Fibroblast of skin of abdomen (primary cell): ENCODE data around the gene SLC9A6. TPM values are rescaled to one million over a fixed set of nuclear protein-coding genes. Genes with fewer than 3 reads are reported as not detected.
A peak's percentile ranks its signal among the peaks of the same experiment; 100 is the strongest.

ENCODE experiments used
- DNase-seq: peaks from one replicate; pipeline ENCODE4 v3.0.0-alpha.2; 2013
- polyA plus RNA-seq, 2 experiments: library from polyadenylated mRNA; unstranded; fragments of 120-200 nt; gene quantifications; one replicate each; pipeline ENCODE4 v1.2.1, GENCODE V29; 2013; ENCODE audit not compliant: insufficient read length in 2 of 2

SLC9A6 gene
- polyA plus RNA-seq (2013, experiment 1 of 2; ENCODE audit: insufficient read length) = 9.3 TPM
- polyA plus RNA-seq (2013, experiment 2 of 2; ENCODE audit: insufficient read length) = 9.4 TPM

DNA sequence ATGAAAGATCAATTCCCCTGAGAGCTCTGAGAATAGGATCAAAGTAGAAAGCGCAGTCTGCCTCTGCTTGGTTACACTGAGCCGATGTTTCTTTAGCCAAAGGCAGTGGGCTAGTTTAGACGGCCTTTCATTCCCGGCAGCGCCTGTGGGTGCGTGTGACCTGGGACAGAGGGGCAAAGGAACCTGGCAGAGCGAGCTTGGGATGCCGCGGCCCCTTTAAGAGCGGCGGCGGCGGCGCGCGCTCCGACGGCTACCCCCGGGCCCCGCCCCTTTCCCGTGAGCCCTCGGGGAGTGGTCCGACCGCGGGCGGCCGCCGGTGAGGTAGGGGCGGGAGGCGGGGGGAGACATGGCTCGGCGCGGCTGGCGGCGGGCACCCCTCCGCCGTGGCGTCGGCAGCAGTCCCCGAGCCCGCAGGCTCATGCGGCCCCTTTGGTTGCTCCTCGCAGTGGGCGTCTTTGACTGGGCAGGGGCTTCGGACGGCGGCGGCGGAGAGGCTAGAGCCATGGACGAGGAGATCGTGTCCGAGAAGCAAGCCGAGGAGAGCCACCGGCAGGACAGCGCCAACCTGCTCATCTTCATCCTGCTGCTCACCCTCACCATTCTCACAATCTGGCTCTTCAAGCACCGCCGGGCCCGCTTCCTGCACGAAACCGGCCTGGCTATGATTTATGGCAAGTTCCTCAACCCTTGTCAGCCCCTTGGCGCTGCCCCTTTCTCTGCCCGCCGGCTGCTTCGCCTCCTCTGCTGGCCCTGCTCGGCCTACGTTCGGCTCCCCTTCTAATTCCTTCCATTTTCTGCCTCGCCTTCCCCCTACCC, at the start of gene SLC9A6:
Gene SLC9A6 (plus strand): TSS at position 279 of the 816 bp plus-strand sequence. CDS start 224 bp downstream, at position 503.
- DNase-seq = peak; percentile 48

DNA sequence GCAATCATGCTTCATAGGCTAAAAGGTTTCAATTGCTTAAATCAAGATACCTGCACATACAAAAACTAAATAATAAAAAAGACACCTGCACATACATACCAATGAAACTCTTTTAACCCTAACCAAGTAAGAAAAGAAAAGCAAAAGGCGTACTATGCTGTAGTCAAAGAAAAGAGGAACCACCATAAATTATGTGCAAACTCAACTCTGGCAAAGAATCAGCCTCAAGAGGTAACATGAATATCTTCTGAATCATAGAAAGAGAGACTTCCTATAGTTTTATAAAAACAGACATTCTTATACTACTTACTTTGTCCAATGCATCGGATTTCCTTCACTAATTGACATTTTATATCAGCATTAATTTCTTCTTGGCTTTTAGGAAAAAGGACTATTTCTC, 40.7 kb upstream of the SLC9A6 start:
- DNase-seq = no peak

DNA sequence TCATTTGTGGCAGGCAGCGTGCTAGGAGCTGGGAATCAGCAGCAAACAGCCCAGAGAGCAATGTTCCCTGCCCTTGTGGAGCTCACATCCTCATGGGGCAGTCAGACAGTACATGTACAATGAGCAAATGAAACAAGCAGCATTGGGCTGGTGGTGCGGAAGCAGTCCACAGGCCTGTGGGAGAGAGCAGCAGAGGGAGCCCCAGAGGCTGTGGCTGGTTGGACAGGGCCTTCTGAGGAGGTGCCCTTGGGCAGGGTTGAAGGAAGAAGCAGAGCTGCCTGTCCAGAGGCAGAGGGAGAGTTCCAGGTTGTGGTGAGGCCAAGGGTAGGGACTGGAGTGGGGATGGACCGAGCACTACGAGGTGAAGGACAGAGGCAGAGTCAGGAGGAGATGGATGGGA, 33.9 kb upstream of the SLC9A6 start:
- DNase-seq = no peak

DNA sequence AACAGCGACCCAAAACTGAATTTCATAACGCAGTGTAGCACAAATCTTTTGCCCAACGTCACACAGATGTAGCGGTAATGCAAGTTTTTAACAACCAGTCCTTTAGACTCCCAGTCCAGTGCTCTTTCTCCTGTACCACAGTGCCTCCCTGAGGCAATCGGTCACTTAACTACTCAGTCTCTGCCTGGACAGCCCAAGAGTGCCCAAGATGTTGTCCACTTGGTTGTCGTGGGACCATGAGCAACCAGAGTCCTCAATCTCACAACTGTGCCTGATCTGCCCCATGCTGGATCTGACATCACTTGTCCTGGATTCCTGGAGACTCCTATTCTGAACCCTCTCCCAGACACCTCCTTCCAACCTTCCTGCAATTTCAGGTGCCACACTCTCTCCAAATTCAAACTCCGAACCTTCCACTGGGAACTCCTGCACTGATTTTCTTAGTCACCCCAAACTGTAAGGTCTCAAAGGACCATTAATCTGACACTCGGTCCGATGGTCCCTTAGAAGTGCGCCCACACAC, 12.1 kb upstream of the SLC9A6 start:
- DNase-seq = no peak

DNA sequence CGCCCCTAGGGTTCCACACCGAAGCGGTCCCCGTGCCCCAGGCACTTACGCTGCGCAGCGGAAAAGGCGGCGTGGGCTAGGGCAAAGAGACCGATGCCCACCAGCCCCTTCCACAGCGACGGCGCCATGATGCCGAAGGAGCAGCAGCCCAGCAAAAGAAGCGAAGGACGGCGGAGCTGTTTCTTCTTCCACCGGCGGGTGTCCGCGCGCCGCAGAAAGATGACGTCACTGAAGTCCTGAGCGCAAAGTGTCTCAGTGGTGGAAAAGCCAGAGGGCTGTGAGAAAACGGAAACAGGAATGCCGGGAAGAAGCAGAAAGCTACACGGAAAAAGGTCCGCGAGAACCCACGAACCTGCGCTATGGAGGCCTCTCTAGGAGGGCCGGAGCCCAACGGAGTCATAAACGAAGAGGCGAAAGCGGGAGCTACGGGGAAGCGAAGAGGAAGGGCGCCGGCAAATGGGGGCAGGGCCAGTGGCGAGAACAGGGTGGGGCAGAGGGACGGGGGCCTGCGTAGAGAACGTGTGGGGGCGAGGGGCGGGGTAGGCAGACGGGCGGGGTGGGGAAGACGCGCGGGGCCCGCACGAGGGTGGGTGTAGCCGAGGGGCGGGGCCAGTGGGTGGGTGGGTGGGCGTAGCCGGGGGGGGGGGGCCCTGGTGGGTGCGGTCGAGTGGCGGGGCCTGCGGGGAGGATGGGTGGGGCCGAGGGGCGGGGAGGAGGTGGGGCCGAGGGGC, 11.5 kb upstream of the SLC9A6 start, which contains the start of gene MMGT1:
Gene MMGT1 (minus strand): TSS at position 441 of the 731 bp plus-strand sequence. CDS start 313 bp downstream, at position 128.
- DNase-seq = peak; percentile 83

DNA sequence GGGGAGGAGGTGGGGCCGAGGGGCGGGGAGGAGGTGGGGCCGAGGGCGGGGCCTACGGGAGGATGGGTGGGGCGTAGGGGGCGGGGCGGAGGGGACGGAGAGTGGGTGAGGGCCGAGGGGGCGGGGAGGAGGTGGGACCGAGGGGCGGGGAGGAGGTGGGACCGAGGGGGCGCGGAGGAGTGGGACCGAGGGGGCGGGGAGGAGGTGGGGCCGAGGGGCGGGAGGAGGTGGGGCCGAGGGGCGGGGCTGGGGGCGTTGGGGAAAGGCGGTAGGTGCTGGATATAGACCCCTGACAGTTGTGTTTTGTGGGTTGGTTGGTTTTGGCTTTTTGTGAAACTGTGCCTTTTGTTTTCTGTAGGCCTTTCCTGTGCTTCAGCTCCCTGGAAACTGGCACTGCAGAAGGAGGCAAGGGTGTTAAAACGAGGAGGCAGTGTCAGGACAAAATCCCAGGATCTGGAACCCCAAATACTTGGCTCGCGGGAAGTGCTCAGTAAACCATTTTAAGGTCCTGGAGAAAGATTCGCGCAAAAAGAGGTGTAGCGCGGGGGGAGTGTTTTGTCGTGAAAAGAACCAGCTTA, 10.9 kb upstream of the SLC9A6 start:
- peak; percentile 72 for DNase-seq

DNA sequence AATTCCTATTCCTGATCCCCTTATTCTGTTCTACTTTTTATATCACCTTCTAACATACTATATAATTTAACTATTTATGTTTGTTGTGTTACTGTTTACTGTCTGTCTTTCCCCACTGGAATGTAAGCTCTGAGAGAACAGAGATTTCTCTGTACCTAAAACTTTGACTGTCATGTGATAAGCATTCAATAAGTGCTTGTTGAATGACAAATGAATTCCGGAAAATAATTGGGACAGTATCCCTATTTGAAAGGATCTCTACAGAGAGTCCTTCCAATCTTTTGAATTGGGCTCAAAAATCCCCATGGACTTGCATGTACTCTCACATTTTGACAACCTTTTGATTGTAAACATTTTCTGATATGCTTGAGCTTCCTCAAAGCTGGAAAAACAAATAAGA, 9.8 kb upstream of the SLC9A6 start:
- DNase-seq = no peak

DNA sequence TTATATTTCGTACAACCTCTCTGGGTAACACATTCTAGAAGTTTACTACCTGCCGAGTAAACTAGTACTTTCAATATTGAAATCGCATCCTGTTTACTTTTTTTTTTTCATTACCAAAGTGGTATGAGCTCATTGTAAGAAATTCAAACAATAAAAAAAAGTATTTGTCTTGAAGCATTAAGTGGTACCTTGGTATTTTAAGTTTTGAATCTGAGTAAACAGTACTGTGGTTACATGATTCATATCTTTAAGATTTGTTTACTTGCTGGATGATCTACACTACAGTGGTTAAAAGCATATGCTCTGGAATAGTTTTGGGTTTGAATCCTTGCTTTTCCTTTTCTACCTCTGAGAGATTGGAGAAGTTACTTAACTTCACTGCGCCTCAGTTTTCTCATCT, 7.6 kb upstream of the SLC9A6 start:
- DNase-seq = no peak

DNA sequence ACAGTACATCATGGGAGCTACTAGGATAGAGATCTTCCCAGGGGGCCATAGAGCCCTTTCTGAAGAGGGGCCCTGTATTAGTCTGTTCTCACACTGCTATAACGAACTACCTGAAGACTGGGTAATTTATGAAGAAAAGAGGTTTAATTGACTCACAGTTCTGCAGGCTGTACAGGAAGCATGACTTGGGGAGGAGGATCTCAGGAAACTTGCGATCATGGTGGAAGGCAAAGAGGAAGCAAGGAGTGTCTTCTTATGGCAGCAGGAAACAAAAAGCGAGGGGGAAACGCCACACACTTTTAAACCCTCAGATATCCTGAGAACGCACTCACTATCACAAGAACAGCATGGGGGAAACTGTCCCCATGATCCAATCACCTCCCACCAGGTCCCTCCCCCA, 4.2 kb upstream of the SLC9A6 start:
- DNase-seq = no peak

DNA sequence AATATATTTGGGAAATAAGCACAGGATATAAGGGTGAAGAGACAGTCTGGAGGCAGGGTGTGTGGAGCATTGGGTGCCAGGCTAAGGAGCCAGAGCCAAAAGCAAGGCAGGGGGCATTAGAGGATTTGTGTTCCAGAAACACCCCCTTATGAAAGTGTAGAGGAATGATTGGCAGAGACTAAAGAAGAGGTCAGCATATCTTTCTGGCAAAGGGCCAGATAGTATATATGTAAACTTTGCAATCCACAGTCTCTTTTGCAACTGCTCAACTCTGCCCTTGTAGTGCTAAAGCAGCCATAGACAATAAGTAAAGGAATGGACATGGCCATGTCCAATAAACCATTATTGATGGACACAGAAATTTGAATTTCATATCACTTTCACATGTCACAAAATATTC, 3.6 kb upstream of the SLC9A6 start:
- DNase-seq = no peak

DNA sequence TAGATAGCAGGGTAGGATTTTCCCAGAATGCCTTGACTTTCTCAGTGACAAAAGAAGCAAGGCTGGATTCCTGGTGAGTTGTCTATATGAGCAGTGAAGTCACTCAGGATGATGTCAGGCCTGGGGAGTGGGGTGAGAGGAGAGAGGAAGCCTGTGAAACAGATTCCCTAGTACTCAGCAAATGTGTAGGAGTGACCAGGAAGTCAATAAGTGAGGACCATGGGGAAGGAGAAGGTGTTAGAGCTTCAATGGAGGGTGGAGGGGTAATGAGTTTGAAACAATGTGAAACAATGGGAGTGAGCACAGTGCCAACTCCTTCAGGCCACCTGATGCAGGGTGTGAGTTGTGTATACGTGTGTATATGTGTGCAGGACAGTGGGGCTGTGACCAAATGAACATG, 2.4 kb upstream of the SLC9A6 start:
- DNase-seq = no peak

DNA sequence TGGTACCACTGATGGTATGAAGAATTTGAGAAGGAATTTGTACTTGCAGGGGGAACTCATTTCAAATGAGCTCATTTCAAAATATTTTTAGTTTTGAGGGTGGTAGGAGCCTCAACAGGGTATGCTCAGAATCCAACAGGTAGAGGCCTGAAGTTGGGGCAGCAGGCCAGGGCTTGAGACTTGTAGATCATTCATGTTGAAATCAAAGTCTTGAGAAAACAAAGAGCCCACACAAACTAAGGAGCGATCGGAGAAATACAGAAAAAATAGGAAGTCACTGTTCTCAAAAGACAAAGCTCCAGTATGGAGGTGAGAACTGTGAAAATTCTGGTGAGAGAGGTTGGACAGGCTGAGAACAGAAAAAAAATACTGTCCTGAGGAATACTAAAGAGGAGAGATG, 979 bp upstream of the SLC9A6 start:
- DNase-seq = no peak

DNA sequence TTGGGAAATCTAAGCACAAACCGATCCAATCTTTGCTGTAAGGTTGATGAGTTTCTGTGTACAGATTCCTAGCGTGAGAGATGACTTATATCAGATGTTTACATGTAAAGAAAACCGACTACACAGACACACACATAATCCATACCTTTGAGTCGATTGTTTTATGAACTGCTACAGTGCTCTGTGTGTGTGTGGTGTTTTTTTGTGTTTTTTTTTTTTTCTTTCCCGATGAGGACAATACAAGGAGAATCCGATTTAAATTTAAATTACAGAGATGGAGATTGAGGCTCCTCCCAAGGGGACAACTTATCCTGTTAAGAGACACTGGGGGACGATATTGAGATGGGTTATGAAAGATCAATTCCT, 461 bp upstream of the SLC9A6 start:
- DNase-seq = no peak

DNA sequence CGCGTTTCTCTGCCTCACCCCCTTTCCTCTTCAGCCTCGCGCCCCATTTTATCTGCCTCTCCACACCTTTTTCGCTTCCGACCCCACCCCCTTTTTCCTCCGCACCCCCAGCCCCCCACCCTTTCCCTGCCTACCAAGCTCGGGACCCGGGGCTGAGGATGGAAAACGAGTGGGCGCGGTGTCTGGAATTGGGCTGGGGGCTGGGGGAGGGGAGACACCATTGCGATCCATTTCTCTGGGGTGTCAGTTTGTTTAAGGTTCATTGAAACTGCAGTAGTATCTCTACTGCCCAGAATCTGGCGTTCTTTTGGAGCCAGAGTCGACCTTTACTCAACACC, 707 bp downstream of the SLC9A6 start:
- no peak for DNase-seq

DNA sequence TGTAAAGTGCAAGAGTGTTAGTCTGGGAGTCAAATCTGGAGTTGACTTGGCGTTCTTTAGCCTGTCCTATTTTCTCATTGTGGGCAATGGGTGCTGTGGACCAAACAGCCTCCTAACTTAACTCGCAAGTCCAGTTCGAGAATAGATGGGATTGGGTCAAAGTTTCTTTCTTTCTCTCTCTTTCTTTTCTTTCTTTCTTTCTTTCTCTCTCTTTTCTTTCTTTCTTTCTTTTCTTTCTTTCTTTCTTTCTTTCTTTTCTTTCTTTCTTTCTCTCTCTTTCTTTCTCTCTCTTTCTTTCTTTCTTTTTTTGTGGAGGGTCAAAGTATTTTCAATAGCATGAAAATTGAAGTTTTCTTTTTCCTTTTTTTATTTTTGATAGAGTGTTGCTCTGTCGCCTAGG, 3.0 kb downstream of the SLC9A6 start:
- DNase-seq = no peak

DNA sequence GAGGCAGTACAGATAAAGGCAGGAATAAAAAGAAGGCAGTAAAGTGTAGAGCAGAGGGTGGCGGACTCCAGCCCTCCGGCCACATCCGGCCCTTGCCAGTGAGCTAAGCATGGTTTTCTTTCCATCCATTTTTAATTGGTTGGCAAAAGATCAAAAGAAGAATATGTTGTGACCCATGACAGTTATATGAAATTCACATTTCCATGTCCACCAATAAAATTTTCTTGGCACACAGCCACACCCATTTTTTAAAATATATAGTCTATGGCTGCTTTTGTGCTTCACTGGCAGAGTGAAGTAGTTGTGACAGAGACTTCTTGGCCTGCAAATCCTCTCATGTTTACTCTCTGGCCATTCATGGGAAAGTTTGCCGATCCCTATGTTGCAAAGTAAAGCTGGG, 29.8 kb downstream of the SLC9A6 start:
- no peak for DNase-seq

DNA sequence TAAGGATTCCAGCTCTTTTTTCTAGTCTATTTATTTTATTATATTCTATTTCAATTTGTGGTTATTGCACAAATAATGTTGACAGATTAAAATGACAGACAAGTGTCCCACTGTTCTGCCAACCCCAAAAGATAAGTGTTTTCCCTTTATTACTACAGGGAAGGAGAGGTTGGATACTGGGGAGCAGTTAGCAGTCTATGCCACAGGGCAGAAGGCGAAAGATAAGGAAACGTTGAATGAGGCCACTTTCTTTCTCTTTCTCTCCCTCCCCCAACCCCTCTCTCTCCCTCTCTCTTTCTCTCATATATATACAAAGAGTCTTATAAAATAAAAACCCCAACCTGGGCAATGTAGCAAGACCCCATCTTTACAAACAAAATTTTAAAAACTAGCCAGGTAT, 31.6 kb downstream of the SLC9A6 start:
- DNase-seq = no peak

DNA sequence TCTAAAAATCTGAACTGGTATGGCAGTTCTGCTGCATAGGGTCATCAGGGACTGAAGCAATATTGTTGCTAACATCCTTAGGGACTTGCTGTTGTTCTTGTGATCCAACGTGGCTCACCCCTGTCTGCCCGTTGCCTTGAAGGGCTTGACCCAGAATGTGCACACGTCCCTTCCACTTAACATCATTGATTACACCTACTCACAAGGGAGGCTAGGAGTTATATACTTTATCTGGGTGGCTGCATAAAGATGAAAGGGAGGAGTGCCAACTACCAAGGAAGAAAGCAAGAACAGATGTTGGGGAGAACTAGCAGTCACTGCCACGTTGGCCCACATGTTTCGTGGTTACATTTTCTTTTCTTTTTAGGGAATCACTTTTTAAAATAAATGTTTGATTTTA, 34.0 kb downstream of the SLC9A6 start:
- DNase-seq = no peak

DNA sequence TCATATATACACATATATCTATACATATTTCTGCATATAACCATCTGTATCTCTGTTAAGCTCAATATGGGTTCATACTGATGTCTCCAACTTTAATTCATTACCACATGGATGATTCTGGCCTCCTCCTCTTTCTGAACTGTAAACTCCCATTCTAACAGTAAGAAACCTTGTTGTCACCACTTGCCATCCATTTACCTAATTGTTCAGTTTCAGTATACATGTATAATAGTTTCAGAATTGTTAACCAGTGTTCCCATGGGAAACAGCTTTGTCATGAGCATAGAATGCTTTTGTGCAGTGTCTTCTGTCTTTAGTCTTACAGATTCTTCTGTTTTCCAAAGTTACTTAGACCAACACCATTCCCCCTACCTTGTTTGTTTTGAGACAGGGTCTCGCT, 35.9 kb downstream of the SLC9A6 start:
- no peak for DNase-seq

DNA sequence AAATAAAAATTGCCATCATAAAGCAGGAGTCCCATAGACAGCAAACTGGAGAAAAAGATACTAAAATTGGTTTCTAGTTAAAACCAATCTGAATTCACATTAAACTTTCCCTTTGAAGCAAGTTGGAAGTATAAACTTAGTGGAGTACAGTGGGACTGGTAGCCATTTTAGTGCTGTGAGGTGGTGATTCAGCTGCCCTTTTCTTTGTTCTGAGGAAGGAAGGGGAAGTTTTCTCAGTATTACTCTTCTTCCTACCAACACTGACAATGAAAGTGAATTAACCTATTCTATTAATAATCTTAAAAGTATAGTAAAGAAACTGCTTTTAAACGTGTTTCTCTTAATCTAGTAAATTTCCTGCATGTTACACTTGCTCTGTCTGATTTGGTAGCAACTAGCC, 36.7 kb downstream of the SLC9A6 start:
- DNase-seq = no peak

DNA sequence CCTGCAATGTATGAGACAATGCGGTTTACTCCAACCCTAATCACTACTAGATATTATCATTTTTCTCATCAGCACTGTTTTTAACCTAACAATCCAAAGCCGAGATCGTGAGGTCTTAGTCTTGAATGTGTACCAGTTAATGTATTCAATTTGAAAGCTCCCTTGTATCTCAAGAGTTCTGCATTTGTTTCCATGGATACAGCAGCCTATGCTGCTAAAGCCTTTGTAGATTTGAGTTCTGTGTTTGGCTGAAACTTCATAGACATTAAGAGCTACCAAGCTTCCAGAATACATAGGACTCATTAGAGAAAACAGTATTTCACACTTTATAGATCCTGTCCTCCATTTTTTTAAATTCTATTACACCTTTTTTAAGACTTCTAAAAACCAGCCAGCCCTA, 39.9 kb downstream of the SLC9A6 start:
- DNase-seq = no peak

DNA sequence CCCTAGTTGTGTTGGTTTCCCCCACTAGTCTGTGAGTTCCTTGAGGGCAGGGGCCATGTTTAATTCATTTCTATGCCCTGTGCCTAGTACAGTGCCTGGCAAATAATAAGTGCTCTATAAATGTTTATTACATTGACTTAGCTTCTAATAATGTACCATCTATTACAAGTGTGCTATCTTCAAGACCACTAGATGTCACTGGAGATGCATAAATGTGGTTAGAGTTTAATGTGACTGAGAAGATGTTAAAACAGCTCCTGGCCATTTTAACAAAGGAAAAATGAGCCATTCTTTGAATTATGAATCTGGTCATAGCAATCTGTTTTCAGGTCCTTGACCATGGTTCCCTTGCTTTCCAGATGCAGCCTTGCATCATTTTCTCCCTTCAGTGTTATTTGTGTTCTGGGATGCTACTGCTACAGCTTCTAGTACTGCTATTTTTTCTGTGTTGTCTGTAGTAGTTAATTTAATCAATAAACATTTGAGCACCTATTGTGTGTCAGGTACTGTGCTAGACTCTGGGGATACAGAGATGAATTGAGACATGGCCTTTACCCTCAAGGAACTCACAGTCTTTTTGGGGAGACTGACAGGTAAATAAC, 43.2 kb downstream of the SLC9A6 start:
- peak; percentile 57 for DNase-seq

DNA sequence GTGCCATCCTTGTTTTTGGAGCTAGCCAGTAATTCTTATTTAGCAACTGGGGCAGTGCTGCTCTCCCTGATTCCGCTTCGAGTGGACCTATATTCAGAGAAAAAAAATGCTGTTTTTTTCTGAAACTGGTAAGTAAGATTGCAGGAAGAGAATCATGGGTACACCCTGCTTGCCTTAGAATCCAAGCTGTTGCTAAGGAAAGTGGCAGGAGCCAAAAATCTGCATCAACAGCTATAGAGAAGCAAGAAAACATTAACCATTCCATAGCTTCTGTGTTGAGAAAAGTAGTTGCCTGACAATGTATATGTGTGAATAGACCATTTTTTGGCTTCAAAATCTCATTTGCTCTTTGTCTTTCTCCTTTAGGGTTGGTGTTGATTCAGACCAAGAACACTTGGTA, 44.5 kb downstream of the SLC9A6 start:
- no peak for DNase-seq
